GM12801 (cell line): ENCODE measurements around the gene SNRPA.

ENCODE experiments used
- TF ChIP-seq, protein P1 (sequence below): IDR thresholded peaks from one replicate; pipeline ENCODE4 v1.5.1; 2011; ENCODE audit warnings: control low read depth; ENCODE audit not compliant: insufficient read length; ENCODE audit errors: extremely low read depth

The SNRPA gene

DNA sequence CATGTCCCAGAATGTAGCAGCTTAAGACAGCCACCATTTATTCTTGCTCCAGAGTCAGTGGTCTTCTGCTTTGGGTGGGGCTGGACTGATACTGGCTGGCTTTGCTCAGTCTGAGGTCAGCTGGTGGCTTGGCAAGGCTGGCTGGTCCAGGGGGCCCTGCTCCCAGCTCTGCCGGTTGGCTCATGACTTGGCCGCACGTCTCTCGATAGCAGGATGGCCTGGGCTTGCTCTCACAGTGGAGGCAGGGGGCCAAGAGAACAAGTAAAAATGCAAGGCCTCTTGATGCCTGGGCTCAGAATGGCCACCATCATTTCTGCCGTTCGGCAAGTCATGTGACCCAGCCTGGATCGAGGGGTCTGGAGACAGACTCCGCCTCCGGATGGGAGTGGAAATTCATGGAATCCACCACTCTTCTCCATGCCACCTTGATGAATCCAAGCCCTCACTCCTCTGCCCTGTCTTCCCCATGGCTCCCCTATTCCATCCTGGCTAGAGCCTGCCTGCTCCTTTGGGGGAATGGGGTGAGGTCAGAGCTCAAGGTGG, 13.8 kb upstream of the SNRPA start:
- TF ChIP-seq, protein P1, sequence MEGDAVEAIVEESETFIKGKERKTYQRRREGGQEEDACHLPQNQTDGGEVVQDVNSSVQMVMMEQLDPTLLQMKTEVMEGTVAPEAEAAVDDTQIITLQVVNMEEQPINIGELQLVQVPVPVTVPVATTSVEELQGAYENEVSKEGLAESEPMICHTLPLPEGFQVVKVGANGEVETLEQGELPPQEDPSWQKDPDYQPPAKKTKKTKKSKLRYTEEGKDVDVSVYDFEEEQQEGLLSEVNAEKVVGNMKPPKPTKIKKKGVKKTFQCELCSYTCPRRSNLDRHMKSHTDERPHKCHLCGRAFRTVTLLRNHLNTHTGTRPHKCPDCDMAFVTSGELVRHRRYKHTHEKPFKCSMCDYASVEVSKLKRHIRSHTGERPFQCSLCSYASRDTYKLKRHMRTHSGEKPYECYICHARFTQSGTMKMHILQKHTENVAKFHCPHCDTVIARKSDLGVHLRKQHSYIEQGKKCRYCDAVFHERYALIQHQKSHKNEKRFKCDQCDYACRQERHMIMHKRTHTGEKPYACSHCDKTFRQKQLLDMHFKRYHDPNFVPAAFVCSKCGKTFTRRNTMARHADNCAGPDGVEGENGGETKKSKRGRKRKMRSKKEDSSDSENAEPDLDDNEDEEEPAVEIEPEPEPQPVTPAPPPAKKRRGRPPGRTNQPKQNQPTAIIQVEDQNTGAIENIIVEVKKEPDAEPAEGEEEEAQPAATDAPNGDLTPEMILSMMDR = no peak

DNA sequence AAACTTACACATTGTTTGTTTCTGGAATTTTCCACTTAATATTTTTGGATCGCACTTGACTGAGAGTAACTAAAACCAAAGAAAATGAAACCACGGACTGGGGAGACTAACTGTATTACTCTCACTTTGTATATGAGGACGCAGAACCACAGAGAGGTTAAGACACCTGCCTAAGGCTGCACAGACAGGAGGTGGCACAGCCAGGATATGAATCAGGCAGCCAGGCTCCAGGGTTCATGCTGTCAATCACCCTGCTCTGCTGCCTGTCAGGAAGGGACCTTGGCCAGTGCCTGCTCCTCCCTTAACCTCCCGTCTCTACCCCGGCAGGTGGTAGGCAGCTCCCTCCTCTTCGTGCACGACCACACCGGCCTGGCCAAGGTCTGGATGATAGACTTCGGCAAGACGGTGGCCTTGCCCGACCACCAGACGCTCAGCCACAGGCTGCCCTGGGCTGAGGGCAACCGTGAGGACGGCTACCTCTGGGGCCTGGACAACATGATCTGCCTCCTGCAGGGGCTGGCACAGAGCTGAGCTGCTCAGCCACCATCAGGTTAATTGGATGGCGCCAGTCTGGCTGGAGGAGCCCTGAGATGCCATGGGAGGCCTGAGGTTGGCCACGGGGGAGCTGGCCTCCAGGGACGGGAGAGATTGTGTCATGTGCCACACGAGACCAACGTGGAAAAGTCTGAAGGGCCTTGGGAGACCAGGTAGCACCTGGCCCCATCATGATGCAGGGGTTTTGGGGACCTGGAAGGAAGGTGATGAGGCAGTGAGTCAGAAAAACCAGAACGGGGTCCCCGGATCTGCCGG, 11.8 kb upstream of the SNRPA start:
- TF ChIP-seq, protein P1 = no peak

DNA sequence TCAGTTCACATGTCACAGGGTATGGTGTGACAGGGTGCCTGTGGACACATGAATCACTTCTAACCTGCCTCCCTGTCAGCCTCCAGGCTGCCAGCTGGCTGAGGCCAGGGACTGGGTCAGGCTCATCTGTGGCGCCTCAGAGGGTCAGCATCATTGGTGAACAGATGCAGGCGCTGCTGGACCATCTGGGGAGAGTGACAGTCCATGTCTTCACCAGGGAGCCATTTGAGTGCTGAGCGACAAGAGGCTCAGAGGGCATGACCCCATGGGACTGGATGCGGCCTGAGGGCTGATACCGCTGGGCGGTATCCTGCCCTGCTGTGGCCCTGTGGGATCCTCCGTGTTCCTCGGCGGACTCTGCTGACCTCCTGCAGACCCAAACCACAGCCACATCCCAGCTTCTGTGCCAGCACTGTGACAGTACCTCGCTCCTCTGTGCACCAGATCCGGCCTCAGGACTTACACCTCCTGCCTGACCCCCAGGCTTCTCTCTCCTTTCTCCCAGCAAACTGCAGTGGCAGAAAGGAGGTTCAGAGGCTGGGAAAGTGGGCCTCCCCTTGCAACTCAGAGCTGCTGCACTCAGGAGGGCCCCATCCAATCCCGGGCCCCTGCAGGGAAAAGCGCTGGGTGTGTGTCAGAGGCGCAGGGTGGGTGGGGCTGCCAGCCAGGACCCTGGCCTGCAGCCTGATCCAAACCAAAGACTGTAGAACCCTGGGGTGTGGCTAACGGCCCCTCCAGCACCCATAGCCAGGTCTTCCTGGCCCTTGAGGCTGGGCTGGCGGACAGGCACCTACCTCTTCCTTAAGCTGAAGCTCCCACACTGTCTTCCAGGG, 10.9 kb upstream of the SNRPA start:
- TF ChIP-seq, protein P1 = no peak

DNA sequence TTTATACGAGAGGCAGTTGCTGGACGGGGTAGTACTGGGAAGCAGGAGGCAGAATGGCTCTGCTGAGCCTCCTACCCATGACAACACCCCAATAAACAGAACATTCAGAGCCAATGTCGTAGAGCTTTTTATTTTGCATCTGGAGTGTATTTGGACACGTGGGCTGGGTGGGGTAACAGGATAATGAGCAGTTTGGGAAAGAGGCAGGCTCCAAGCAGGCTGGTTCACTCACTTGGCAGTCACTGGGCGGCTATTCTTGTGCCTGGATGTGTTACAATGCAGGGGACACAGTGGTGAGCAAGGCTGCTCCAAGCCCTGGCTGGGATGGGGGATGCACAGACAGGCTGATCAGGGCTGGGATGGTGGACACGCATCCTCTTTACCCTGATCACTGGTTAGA, 10.3 kb upstream of the SNRPA start:
- TF ChIP-seq, protein P1 = no peak

DNA sequence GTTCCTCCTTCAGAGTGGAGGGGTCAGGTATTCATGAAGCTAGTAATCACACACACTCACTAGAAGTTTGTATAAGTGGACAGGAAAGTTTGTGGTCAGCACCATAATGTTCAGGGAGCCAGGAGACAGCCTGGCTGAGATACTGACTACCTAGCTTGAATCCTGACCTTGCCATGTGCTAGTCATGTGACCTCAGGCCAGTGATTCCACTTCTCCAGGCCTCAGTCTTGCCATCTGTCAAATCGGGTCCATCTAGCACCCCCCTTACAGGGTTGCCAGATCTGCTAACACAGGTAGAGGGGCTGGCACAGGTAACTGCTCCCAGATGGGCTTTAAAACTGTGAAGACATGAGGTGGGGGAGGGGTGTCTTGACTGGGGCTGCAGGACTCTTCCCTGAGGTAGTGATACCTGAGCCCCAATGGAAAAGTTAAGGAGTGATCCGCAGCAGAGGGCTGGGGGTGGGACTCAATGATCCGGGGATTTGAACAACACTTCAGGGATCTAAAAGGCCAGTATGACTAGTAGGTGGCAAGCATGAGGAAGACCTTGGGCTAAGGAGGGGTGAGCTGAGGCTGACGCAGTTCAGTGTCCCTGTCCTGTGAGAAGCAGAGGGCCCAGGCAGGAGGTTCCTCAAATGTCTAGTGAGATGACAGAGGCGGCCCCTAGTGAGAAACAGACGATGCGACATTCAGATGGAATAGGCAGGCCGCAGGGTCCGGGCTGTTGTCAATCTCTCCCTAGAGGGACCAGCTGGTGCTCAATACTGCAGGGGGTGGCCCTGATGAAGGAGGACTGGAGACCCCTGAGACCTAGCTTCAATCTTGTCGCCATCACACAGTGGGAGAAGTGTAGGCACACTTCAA, 9.2 kb upstream of the SNRPA start:
- TF ChIP-seq, protein P1 = no peak

DNA sequence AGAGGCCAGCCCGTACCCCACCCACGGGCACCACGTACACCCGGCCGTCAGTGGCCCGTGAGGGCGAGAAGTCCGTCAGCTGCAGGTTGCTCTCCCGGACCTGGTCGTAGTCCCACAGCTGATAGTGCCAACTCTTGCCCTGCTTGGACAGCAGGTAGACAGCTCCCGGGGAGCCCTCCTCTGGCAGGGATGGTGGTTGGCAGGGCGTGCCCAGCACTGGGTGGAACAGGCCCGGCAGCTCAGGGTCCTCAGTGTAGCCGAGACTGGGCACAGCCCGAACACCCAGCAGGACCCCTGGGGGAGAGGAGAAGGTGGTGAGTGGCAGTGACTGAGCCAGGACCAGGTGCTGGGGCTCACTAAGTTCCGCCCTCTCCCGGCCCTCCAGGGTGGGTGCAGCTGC, 8.5 kb upstream of the SNRPA start:
- TF ChIP-seq, protein P1 = no peak
